GM18499 (cell line): ENCODE measurements around the gene PIGQ.

Experiments
- ATAC-seq: cut with Tn5 transposase; IDR thresholded peaks from one replicate; pipeline ENCODE4 v1.9.1; 2021; ENCODE audit warnings: moderate number of reproducible peaks; ENCODE audit not compliant: insufficient read depth, unreplicated experiment

Gene PIGQ

GRCh38 chr16:566475-567372 is 3.0 kb upstream of the PIGQ start, which contains the start of gene NHLRC4:
Gene NHLRC4, plus strand, starts transcription at chr16:567005. Its CDS starts 1,043 bp downstream, at chr16:568048.
- ATAC-seq: no peak

- ATAC-seq: no peak
These were observed 2.2 kb upstream of the PIGQ start for GRCh38 chr16:567373-568256.

GRCh38 chr16:568401-569258 is 1.1 kb upstream of the PIGQ start:
- no peak for ATAC-seq

GRCh38 chr16:572865-573650 is 3.3 kb downstream of the PIGQ start:
- ATAC-seq: no peak

- no peak for ATAC-seq
These were observed 4.4 kb downstream of the PIGQ start for GRCh38 chr16:574021-574760.

- ATAC-seq: no peak
These were observed 5.8 kb downstream of the PIGQ start for GRCh38 chr16:575354-576196.

GRCh38 chr16:576197-576822 is 6.5 kb downstream of the PIGQ start:
- ATAC-seq: no peak

GRCh38 chr16:576823-577201 is 7.0 kb downstream of the PIGQ start:
- ATAC-seq: no peak

GRCh38 chr16:577796-578195 is 8.0 kb downstream of the PIGQ start:
- no peak for ATAC-seq

GRCh38 chr16:578232-578869 is 8.6 kb downstream of the PIGQ start:
- no peak for ATAC-seq

GRCh38 chr16:578870-579405 is 9.2 kb downstream of the PIGQ start:
- ATAC-seq: no peak

- ATAC-seq: no peak
These were observed 10.6 kb downstream of the PIGQ start for GRCh38 chr16:580141-580945.

- no peak for ATAC-seq
These were observed 11.3 kb downstream of the PIGQ start for GRCh38 chr16:580946-581498.

GRCh38 chr16:582218-582613 is 12.4 kb downstream of the PIGQ start:
- no peak for ATAC-seq

GRCh38 chr16:582614-583331 is 13.0 kb downstream of the PIGQ start:
- no peak for ATAC-seq
